HCT116 (cell line): ENCODE data around the gene CDH22. TPM values are rescaled to one million over a fixed set of nuclear protein-coding genes. Genes with fewer than 3 reads are reported as not detected.

Source experiments
- ATAC-seq: fragments of 200-7000 bp; cut with Tn5 transposase; 2 replicates; pipeline ENCODE4 v1.9.1; 2020; ENCODE audit warnings: mild to moderate bottlenecking, moderate library complexity
- BruUV-seq: library from RNA; stranded (reverse); fragments of 400-500 nt; replicated peaks from 2 replicates; lab custom pipeline; 2021; lab: Mats Ljungman, UMichigan
- CTCF ChIA-PET: fragments of 300-600 bp; sonication (Branson Sonifier 250); formaldehyde crosslinking; loops from one replicate; lab custom pipeline; 2021; ENCODE audit warnings: antibody characterized with exemption; lab: Charles Lee
- POLR2A ChIA-PET: fragments of 300-600, 350-600 bp; sonication (Branson Sonifier 250); formaldehyde crosslinking; loops from one replicate; lab custom pipeline; 2021; ENCODE audit warnings: antibody characterized with exemption; lab: Charles Lee
- RAD21 ChIA-PET, 2 experiments: fragments of 300-600 bp; sonication (Branson Sonifier 250); formaldehyde crosslinking; loops; one replicate each; lab custom pipeline; 2023; ENCODE audit warnings: low total read pairs in 2 of 2; ENCODE audit not compliant: uncharacterized antibody in 2 of 2, unreplicated experiment in 2 of 2, low non-redundant PET in 1 of 2; lab: Charles Lee
- DNase-seq: peaks from one replicate; pipeline ENCODE4 v3.0.0-alpha.2; 2010; ENCODE audit warnings: low read depth, low spot score
- H2AFZ ChIP-seq: fragments of 200-600 bp; shearing (Covaris generic), sonication (generic); 2 replicates; pipeline ENCODE4 v1.6.1; 2017; ENCODE audit warnings: low read depth, mixed run types, mixed read lengths, antibody characterized with exemption, low read length; ENCODE audit not compliant: poor library complexity, severe bottlenecking
- H3K27ac ChIP-seq: 2 replicates; pipeline ENCODE4 v1.5.1; 2012; ENCODE audit warnings: low read depth, low read length
- H3K27me3 ChIP-seq: fragments of 200-600 bp; sonication (generic); 2 replicates; pipeline ENCODE4 v1.6.1; 2016; ENCODE audit warnings: mixed run types, low read length, mixed read lengths; ENCODE audit not compliant: insufficient read depth
- H3K36me3 ChIP-seq, 2 experiments: fragments of 200-500 bp in 1 of 2; fragments of 200-600 bp in 1 of 2; sonication (Bioruptor generic) in 1 of 2; sonication (generic) in 1 of 2; 2 replicates each; pipeline versions ENCODE4 v1.5.1 to v1.6.1; 2014 to 2016; ENCODE audit warnings: low read length in 2 of 2, inconsistent platforms in 1 of 2, mixed read lengths in 1 of 2, mixed run types in 1 of 2; ENCODE audit not compliant: insufficient read depth in 2 of 2, control insufficient read depth in 1 of 2
- H3K4me1 ChIP-seq, 2 experiments: fragments of 200-600 bp in 1 of 2; sonication (generic) in 1 of 2; 2 replicates each; pipeline versions ENCODE4 v1.5.1 to v1.6.1; 2012 to 2017; ENCODE audit warnings: low read length in 2 of 2, inconsistent platforms in 1 of 2, mild to moderate bottlenecking in 1 of 2, mixed read lengths in 1 of 2, mixed run types in 1 of 2, moderate library complexity in 1 of 2; ENCODE audit not compliant: insufficient read depth in 2 of 2, control insufficient read depth in 1 of 2
- H3K4me2 ChIP-seq: fragments of 200-600 bp; sonication (generic); 2 replicates; pipeline ENCODE4 v1.6.1; 2017; ENCODE audit warnings: mixed run types, low read length, mixed read lengths
- H3K4me3 ChIP-seq, 2 experiments: fragments of 200-600 bp in 1 of 2; sonication (generic) in 1 of 2; replicated peaks in 1 of 2; 2 replicates each; pipeline ENCODE4 v1.5.1; 2011 to 2016; ENCODE audit warnings: low read length in 2 of 2, control low read depth in 1 of 2, low read depth in 1 of 2, mild to moderate bottlenecking in 1 of 2, mixed read lengths in 1 of 2, mixed run types in 1 of 2
- H3K79me2 ChIP-seq: fragments of 200-600 bp; sonication (generic); 2 replicates; pipeline ENCODE4 v1.6.1; 2017; ENCODE audit warnings: mild to moderate bottlenecking, mixed run types, low read length, moderate library complexity, mixed read lengths; ENCODE audit not compliant: insufficient read depth
- H3K9ac ChIP-seq: fragments of 200-600 bp; sonication (generic); 2 replicates; pipeline ENCODE4 v1.6.1; 2016; ENCODE audit warnings: low read length, mixed read lengths
- H3K9me2 ChIP-seq: fragments of 200-600 bp; sonication (generic), shearing (Covaris generic); 2 replicates; pipeline ENCODE4 v1.6.1; 2017; ENCODE audit warnings: mixed run types, mild to moderate bottlenecking, moderate library complexity; ENCODE audit not compliant: insufficient read depth
- H3K9me3 ChIP-seq, 2 experiments: fragments of 200-500 bp in 1 of 2; fragments of 200-600 bp in 1 of 2; sonication (Bioruptor generic) in 1 of 2; sonication (generic) in 1 of 2; 2 replicates each; pipeline ENCODE4 v1.6.1; 2014 to 2017; ENCODE audit warnings: low read length in 2 of 2, mixed read lengths in 2 of 2, inconsistent platforms in 1 of 2, low read depth in 1 of 2, mild to moderate bottlenecking in 1 of 2, mixed run types in 1 of 2, moderate library complexity in 1 of 2; ENCODE audit not compliant: control insufficient read depth in 1 of 2, insufficient read depth in 1 of 2
- H4K20me1 ChIP-seq: fragments of 200-600 bp; sonication (generic), shearing (Covaris generic); 2 replicates; pipeline ENCODE4 v1.6.1; 2017; ENCODE audit warnings: mixed run types, mild to moderate bottlenecking, moderate library complexity; ENCODE audit not compliant: insufficient read depth
- CBX3 ChIP-seq: IDR thresholded peaks from 2 replicates; pipeline ENCODE4 v1.6.1; 2012; ENCODE audit warnings: low read depth
- CEBPB ChIP-seq: IDR thresholded peaks from 2 replicates; pipeline ENCODE4 v1.6.1; 2012; ENCODE audit warnings: low read depth
- EGR1 ChIP-seq: IDR thresholded peaks from 2 replicates; pipeline ENCODE4 v1.6.1; 2012; ENCODE audit warnings: low read depth
- EZH2 ChIP-seq: fragments of 200-600 bp; sonication (generic); IDR thresholded peaks from 2 replicates; pipeline ENCODE4 v1.6.1; 2017; ENCODE audit warnings: antibody characterized with exemption, mixed run types
- EZH2phosphoT487 ChIP-seq: fragments of 200-600 bp; IDR thresholded peaks from 2 replicates; pipeline ENCODE4 v1.6.1; 2018; ENCODE audit warnings: antibody characterized with exemption, borderline replicate concordance
- FOSL1 ChIP-seq: IDR thresholded peaks from 2 replicates; pipeline ENCODE4 v1.6.1; 2012; ENCODE audit warnings: low read depth
- JUND ChIP-seq: IDR thresholded peaks from 2 replicates; pipeline ENCODE4 v1.6.1; 2012
- POLR2A ChIP-seq: IDR thresholded peaks from 2 replicates; pipeline ENCODE4 v1.7.0; 2011; ENCODE audit warnings: borderline replicate concordance; ENCODE audit not compliant: insufficient read depth, insufficient read length; ENCODE audit errors: extremely low read depth
- POLR2AphosphoS5 ChIP-seq: IDR thresholded peaks from 2 replicates; pipeline ENCODE4 v1.6.1; 2011; ENCODE audit warnings: mild to moderate bottlenecking, low read depth, low read length, moderate library complexity
- RAD21 ChIP-seq: IDR thresholded peaks from 2 replicates; pipeline ENCODE4 v1.6.1; 2012; ENCODE audit warnings: low read depth, mild to moderate bottlenecking
- SP1 ChIP-seq: IDR thresholded peaks from 2 replicates; pipeline ENCODE4 v1.6.1; 2012; ENCODE audit warnings: low read depth
- SRF ChIP-seq: IDR thresholded peaks from 2 replicates; pipeline ENCODE4 v1.6.1; 2012; ENCODE audit warnings: low read depth
- TCF7L2 ChIP-seq: IDR thresholded peaks from 2 replicates; pipeline ENCODE4 v1.7.0; 2011; ENCODE audit warnings: borderline replicate concordance, inconsistent platforms; ENCODE audit not compliant: insufficient read depth, insufficient read length; ENCODE audit errors: extremely low read depth
- ZFX ChIP-seq: fragments of 450-650 bp; IDR thresholded peaks from 2 replicates; pipeline ENCODE4 v1.6.1; 2017
- ZNF274 ChIP-seq: fragments of 200-500 bp; sonication (Bioruptor generic); IDR thresholded peaks from 2 replicates; pipeline ENCODE4 v1.6.1; 2014; ENCODE audit warnings: mild to moderate bottlenecking, low read depth, low read length, inconsistent platforms
- intact Hi-C: fragments of 100-400 bp; cut with micrococcal nuclease; formaldehyde crosslinking; loops from 2 replicates; pipeline ENCODE4 v1.10.0; 2022
- total RNA-seq: library from RNA; stranded (reverse); gene quantifications from one replicate; pipeline ENCODE4 v1.2.1, GENCODE V29; 2021; ENCODE audit not compliant: unreplicated experiment
- TF ChIP-seq, protein P1 (sequence below): IDR thresholded peaks from 2 replicates; pipeline ENCODE4 v1.6.1; 2012; ENCODE audit warnings: low read depth
- TF ChIP-seq, protein P2 (sequence below): IDR thresholded peaks from 2 replicates; pipeline ENCODE4 v1.6.1; 2012
- TF ChIP-seq, protein P3 (sequence below): IDR thresholded peaks from 2 replicates; pipeline ENCODE4 v1.6.1; 2012
- TF ChIP-seq, protein P4 (sequence below), 3 experiments: fragments of 200-600 bp in 1 of 3; sonication (generic) in 1 of 3; IDR thresholded peaks in 2 of 3; conservative IDR thresholded peaks in 1 of 3; 2 replicates each; pipeline ENCODE4 v1.5.1; 2012 to 2017; ENCODE audit warnings: low read depth in 2 of 3, low read length in 2 of 3, antibody characterized with exemption in 1 of 3, borderline replicate concordance in 1 of 3, control low read depth in 1 of 3, mild to moderate bottlenecking in 1 of 3, mixed read lengths in 1 of 3, mixed run types in 1 of 3, moderate library complexity in 1 of 3; ENCODE audit not compliant: insufficient read depth in 1 of 3

The CDH22 gene
- total RNA-seq, 1 experiment from 2014 or later, result 1.8 TPM

DNA sequence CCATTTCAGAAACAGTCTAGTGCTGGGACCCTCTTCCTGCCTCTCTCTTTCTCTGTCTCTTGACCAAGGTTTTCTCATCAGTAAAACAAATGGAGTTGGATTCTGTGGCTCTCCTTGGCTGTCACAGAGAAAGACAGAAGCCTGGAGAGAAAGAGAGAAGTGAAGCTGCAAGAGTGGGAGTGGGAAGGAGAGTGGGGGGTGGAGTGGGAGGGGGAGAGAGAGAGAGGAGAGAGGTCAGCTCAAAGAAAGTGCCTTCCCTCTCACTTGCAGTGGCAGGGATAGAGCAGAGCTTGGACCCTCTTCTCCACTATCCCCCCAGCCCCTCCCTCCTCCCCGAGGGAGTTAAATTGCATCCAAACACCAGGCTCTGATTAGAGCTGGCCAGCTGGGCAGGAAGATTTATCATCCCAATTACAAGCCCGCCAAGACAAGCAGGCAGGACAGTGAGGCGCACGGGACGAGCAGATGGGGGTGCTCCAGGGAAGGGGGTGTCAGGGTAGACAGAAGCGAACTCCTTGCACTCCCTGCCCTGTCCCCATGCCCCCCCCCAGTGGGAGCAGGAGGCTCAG, 115.8 kb downstream of the CDH22 start:
- DNase-seq (no peak), ATAC-seq (no peak)
- Histone ChIP-seq H2AFZ (no peak overlapping the region), H3K9ac (no peak overlapping the region), H3K36me3 (no peaks in the 10 kb centered on the region), H3K9me3 (no peaks in the 10 kb centered on the region), H3K4me3 (no peak overlapping the region), H3K27me3 (no peaks in the 10 kb centered on the region), H3K4me2 (no peak overlapping the region), H3K79me2 (no peaks in the 10 kb centered on the region), H3K9me2 (no peaks in the 10 kb centered on the region), H4K20me1 (no peaks in the 10 kb centered on the region), H3K4me1 (no peaks in the 10 kb centered on the region), H3K27ac (no peak overlapping the region)
- BruUV-seq, result no TSS peak
- ChIA-PET RAD21 (no interaction called here), POLR2A (no interaction called here), CTCF (no interaction called here)
- TF ChIP-seq EZH2phosphoT487, result no peak
- no peak for TF ChIP-seq TCF7L2
- no peak for TF ChIP-seq ZNF274
- no peak for TF ChIP-seq POLR2AphosphoS5
- TF ChIP-seq FOSL1, result no peak
- no peak for TF ChIP-seq SP1
- TF ChIP-seq, protein P1, sequence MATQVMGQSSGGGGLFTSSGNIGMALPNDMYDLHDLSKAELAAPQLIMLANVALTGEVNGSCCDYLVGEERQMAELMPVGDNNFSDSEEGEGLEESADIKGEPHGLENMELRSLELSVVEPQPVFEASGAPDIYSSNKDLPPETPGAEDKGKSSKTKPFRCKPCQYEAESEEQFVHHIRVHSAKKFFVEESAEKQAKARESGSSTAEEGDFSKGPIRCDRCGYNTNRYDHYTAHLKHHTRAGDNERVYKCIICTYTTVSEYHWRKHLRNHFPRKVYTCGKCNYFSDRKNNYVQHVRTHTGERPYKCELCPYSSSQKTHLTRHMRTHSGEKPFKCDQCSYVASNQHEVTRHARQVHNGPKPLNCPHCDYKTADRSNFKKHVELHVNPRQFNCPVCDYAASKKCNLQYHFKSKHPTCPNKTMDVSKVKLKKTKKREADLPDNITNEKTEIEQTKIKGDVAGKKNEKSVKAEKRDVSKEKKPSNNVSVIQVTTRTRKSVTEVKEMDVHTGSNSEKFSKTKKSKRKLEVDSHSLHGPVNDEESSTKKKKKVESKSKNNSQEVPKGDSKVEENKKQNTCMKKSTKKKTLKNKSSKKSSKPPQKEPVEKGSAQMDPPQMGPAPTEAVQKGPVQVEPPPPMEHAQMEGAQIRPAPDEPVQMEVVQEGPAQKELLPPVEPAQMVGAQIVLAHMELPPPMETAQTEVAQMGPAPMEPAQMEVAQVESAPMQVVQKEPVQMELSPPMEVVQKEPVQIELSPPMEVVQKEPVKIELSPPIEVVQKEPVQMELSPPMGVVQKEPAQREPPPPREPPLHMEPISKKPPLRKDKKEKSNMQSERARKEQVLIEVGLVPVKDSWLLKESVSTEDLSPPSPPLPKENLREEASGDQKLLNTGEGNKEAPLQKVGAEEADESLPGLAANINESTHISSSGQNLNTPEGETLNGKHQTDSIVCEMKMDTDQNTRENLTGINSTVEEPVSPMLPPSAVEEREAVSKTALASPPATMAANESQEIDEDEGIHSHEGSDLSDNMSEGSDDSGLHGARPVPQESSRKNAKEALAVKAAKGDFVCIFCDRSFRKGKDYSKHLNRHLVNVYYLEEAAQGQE, result no peak
- TF ChIP-seq SRF, result no peak
- TF ChIP-seq EGR1, result no peak
- no peak for TF ChIP-seq RAD21
- no peak for TF ChIP-seq EZH2
- no peak for TF ChIP-seq CBX3
- no peak for TF ChIP-seq ZFX
- no peak for TF ChIP-seq CEBPB
- TF ChIP-seq, protein P2, sequence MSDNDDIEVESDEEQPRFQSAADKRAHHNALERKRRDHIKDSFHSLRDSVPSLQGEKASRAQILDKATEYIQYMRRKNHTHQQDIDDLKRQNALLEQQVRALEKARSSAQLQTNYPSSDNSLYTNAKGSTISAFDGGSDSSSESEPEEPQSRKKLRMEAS, result no peak
- TF ChIP-seq JUND, result no peak
- TF ChIP-seq, protein P3, sequence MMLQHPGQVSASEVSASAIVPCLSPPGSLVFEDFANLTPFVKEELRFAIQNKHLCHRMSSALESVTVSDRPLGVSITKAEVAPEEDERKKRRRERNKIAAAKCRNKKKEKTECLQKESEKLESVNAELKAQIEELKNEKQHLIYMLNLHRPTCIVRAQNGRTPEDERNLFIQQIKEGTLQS, result no peak
- TF ChIP-seq POLR2A, result no peak
- TF ChIP-seq, protein P4, sequence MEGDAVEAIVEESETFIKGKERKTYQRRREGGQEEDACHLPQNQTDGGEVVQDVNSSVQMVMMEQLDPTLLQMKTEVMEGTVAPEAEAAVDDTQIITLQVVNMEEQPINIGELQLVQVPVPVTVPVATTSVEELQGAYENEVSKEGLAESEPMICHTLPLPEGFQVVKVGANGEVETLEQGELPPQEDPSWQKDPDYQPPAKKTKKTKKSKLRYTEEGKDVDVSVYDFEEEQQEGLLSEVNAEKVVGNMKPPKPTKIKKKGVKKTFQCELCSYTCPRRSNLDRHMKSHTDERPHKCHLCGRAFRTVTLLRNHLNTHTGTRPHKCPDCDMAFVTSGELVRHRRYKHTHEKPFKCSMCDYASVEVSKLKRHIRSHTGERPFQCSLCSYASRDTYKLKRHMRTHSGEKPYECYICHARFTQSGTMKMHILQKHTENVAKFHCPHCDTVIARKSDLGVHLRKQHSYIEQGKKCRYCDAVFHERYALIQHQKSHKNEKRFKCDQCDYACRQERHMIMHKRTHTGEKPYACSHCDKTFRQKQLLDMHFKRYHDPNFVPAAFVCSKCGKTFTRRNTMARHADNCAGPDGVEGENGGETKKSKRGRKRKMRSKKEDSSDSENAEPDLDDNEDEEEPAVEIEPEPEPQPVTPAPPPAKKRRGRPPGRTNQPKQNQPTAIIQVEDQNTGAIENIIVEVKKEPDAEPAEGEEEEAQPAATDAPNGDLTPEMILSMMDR (IDR thresholded peaks at IDR 0.05 in 2 of 3, conservative IDR thresholded peaks at IDR 0.05 in 1 of 3; ENCODE audit: borderline replicate concordance in 1 of 3, insufficient read depth in 1 of 3, low read depth in 2 of 3, low read length in 2 of 3), result no peak
- intact Hi-C loops, result no loop called here
